ENCODE results near the gene ARL15.

DNA sequence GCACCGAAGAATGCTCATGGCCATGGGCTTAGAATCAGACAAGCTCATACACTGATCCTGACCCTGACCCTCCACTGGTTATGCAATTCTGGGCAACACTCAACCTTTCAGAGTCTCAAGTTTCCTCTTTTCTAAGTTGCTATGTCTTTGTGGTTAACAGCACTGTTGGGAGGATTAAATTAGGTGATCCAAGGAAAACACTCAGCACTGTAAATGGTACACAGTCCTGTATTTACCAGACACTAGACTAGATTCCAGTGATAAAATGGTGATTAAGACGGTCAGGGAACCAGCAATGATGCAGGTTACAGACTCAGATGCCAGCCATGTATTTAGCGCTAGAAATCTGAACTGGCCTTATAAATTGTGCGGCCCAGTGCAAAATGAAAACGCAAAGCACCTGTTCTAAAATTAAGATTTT lies 8.1 kb downstream of the ARL15 start:
- TF ChIP-seq, protein P1, sequence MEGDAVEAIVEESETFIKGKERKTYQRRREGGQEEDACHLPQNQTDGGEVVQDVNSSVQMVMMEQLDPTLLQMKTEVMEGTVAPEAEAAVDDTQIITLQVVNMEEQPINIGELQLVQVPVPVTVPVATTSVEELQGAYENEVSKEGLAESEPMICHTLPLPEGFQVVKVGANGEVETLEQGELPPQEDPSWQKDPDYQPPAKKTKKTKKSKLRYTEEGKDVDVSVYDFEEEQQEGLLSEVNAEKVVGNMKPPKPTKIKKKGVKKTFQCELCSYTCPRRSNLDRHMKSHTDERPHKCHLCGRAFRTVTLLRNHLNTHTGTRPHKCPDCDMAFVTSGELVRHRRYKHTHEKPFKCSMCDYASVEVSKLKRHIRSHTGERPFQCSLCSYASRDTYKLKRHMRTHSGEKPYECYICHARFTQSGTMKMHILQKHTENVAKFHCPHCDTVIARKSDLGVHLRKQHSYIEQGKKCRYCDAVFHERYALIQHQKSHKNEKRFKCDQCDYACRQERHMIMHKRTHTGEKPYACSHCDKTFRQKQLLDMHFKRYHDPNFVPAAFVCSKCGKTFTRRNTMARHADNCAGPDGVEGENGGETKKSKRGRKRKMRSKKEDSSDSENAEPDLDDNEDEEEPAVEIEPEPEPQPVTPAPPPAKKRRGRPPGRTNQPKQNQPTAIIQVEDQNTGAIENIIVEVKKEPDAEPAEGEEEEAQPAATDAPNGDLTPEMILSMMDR (IDR thresholded peaks at IDR 0.05): no peak
- no peak for TF ChIP-seq POLR2A (IDR thresholded peaks at IDR 0.05)
